ENCODE measurements around the gene OR11A1. TPM values are rescaled to one million over a fixed set of nuclear protein-coding genes. Genes with fewer than 3 reads are reported as not detected.
"Not testable (repeated sequence)": the region's sequence is repeated elsewhere in the genome, so short reads cannot be mapped to it uniquely, and the experiment has no call there.

Gene OR11A1
- total and polyA plus RNA-seq, 8 donors = 0.06 TPM; not detected in 7

GRCh38 chr6:29442719-29443118 is 14.2 kb downstream of the OR11A1 start:
- peak in 1 of 4 donors; percentile 10 for DNase-seq
- Histone ChIP-seq H3K4me1 (no peaks in the 10 kb centered on the region), H3K36me3 (no peaks in the 10 kb centered on the region), H3K27ac (no peak overlapping the region), H3K9me3 (peaks cover 0 to 2% of the 10 kb centered on the region in 2 donors), H3K4me3 (no peak overlapping the region), H3K27me3 (no peaks in the 10 kb centered on the region)
- ATAC-seq = no peak
- no peak for TF ChIP-seq CTCF (IDR thresholded peaks at IDR 0.05)
- intact Hi-C loops (cut with DNase I) = no loop called here

GRCh38 chr6:29439006-29439405 is 17.9 kb downstream of the OR11A1 start, which contains the start of gene OR10C1:
OR10C1 (plus strand) TSS chr6:29439306; CDS start chr6:29440016, 710 bp downstream.
- intact Hi-C loops (cut with DNase I) = no loop called here
- no peaks in the 10 kb centered on the region for H3K4me1 ChIP-seq
- no peaks in the 10 kb centered on the region for H3K27me3 ChIP-seq
- no peak within 1 kb of the TSS for H3K27ac ChIP-seq
- no peaks in the 10 kb centered on the region for H3K9me3 ChIP-seq
- TF ChIP-seq CTCF (IDR thresholded peaks at IDR 0.05) = no peak
- ATAC-seq = no peak
- H3K4me3 ChIP-seq = no peak within 1 kb of the TSS
- DNase-seq = no peak
- H3K36me3 ChIP-seq = no peaks in the 10 kb centered on the region

GRCh38 chr6:29436730-29437129 is 20.1 kb downstream of the OR11A1 start:
- H3K4me1 ChIP-seq; ATAC-seq; H3K27ac ChIP-seq; intact Hi-C loops (cut with DNase I); H3K27me3 ChIP-seq; H3K9me3 ChIP-seq; H3K4me3 ChIP-seq; H3K36me3 ChIP-seq: not testable (repeated sequence)
- peak in 1 of 4 donors; percentile 62 for DNase-seq

GRCh38 chr6:29426654-29427053 is 30.2 kb downstream of the OR11A1 start:
- Histone ChIP-seq H3K9me3 (no peaks in the 10 kb centered on the region), H3K36me3 (no peaks in the 10 kb centered on the region), H3K4me1 (no peaks in the 10 kb centered on the region), H3K27me3 (no peaks in the 10 kb centered on the region), H3K4me3 (no peak overlapping the region), H3K27ac (no peak overlapping the region)
- ATAC-seq (no peak), DNase-seq (no peak)
- TF ChIP-seq CTCF (IDR thresholded peaks at IDR 0.05) = no peak
- intact Hi-C loops (cut with DNase I) = no loop called here

- intact Hi-C loops (cut with DNase I) = no loop called here
- no peak for TF ChIP-seq CTCF (IDR thresholded peaks at IDR 0.05)
- Histone ChIP-seq H3K4me1 (no peaks in the 10 kb centered on the region), H3K27ac (no peak overlapping the region), H3K36me3 (no peaks in the 10 kb centered on the region), H3K9me3 (no peaks in the 10 kb centered on the region), H3K27me3 (no peaks in the 10 kb centered on the region), H3K4me3 (no peak overlapping the region)
- no peak for ATAC-seq
- no peak for DNase-seq
These were observed 31.8 kb downstream of the OR11A1 start for GRCh38 chr6:29425075-29425474.

- TF ChIP-seq CTCF (IDR thresholded peaks at IDR 0.05) = no peak
- no peaks in the 10 kb centered on the region for H3K27me3 ChIP-seq
These were observed 32.3 kb downstream of the OR11A1 start for GRCh38 chr6:29424575-29424974.

More at GRCh38 chr6:29424575-29424974, 32.3 kb downstream of the OR11A1 start:
- Histone ChIP-seq H3K4me1 (no peaks in the 10 kb centered on the region), H3K36me3 (no peaks in the 10 kb centered on the region), H3K9me3 (no peaks in the 10 kb centered on the region), H3K27ac (no peak overlapping the region), H3K4me3 (no peak overlapping the region)
- no peak for ATAC-seq
- intact Hi-C loops (cut with DNase I) = no loop called here
- DNase-seq = no peak
